IPS DF 6.9 (cell line): ENCODE data around the gene SNAP25.

Experiments used
- DNase-seq: peaks from one replicate; pipeline ENCODE4 v3.0.0-alpha.2; 2013; ENCODE audit warnings: low read depth, low spot score
- H3K27ac ChIP-seq: one replicate; pipeline ENCODE4 v1.5.1; 2013; ENCODE audit warnings: low read length, control low read depth
- H3K27me3 ChIP-seq: 2 replicates; pipeline ENCODE4 v1.6.1; 2013; ENCODE audit warnings: mild to moderate bottlenecking, low read length; ENCODE audit not compliant: control insufficient read depth, insufficient read depth
- H3K36me3 ChIP-seq: 2 replicates; pipeline ENCODE4 v1.6.1; 2013; ENCODE audit warnings: low read length; ENCODE audit not compliant: control insufficient read depth, insufficient read depth
- H3K4me1 ChIP-seq: 2 replicates; pipeline ENCODE4 v1.6.1; 2013; ENCODE audit warnings: low read length; ENCODE audit not compliant: control insufficient read depth, insufficient read depth
- H3K4me3 ChIP-seq: 2 replicates; pipeline ENCODE4 v1.5.1; 2013; ENCODE audit warnings: mild to moderate bottlenecking, low read length
- H3K9me3 ChIP-seq: 2 replicates; pipeline ENCODE4 v1.6.1; 2013; ENCODE audit warnings: low read length, inconsistent platforms; ENCODE audit not compliant: control insufficient read depth, insufficient read depth
- WGBS: extraction: QIAGEN DNeasy Blood & Tissue Kit; methylation state at CpG from one replicate; pipeline ENCODE4 v1.1.7; 2013; ENCODE audit warnings: mixed read lengths, missing lambda C conversion rate; ENCODE audit not compliant: insufficient read length, insufficient coverage; 5-methylcytosine and 5-hydroxymethylcytosine counted together

The SNAP25 gene

DNA sequence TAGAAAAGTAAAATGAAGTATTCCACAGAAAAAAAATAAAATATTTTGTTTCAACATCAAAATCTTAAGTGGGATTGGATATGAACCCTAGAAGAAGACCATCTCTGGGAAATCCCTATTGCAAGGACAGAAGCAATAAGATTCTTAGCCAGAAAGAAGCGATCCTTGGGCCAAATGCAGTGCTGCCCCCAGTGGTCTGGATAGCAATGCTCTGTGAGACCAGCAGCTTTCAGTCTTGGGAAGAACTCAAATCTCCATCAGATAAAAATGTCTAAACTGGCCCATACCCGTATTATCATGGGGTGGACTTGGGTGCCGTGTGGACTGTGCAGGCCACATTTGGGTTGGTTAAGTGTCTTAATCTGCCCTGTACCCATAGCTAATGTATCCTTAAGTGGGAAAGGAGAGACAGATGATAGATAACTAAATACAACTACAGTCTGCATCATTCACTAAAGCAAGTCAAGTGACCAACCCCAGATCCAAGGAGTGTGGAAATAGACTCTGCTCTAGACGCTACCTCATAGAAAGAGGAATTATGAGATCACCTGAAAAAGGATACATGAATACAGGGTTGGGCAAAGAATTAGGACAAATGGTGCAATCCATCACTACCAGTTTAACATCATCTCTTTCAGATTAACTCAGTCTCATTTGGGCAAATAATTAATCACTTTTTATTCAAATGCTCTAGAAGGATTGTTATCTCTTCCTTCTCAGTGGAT lies 38.9 kb upstream of the SNAP25 start:
- no peaks in the 10 kb centered on the region for H3K9me3 ChIP-seq
- no peak overlapping the region for H3K4me3 ChIP-seq
- no CpG with 5 or more reads among the region's 4 CpGs for WGBS
- no peak for DNase-seq
- no peaks in the 10 kb centered on the region for H3K27me3 ChIP-seq
- no peak overlapping the region for H3K27ac ChIP-seq
- no peaks in the 10 kb centered on the region for H3K36me3 ChIP-seq
- H3K4me1 ChIP-seq: no peaks in the 10 kb centered on the region

DNA sequence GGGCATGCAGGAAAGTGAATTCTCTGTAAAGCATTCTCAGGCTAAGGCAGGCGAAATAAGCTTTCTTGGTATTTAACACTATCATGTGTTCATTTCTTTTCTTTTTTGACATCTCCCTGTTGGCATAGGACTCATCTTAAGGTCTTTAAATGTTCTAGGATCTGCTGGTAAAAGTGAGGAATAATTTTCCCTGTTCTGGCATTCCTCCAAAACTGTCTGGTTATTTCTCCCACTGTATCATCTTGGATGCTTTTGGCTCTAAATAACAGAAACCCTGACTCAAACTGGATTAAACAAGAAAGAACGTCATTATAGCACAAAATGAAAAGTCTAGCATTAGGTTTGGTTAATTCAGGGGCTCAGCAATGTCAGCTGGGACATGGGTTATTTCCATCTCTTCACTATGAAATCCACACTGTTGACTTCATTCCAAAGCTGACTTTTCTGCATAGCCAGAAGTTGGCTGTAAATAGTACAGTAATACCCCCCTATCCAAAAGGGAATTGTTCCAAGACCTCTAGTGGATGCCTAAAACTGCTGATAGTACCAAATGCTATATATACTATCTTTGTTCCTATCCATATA lies 37.9 kb upstream of the SNAP25 start:
- H3K36me3 ChIP-seq: no peaks in the 10 kb centered on the region
- no peaks in the 10 kb centered on the region for H3K4me1 ChIP-seq
- no peaks in the 10 kb centered on the region for H3K27me3 ChIP-seq
- H3K4me3 ChIP-seq: no peak overlapping the region
- no CpG with 5 or more reads among the region's 2 CpGs for WGBS
- no peaks in the 10 kb centered on the region for H3K9me3 ChIP-seq
- H3K27ac ChIP-seq: no peak overlapping the region
- DNase-seq: no peak

DNA sequence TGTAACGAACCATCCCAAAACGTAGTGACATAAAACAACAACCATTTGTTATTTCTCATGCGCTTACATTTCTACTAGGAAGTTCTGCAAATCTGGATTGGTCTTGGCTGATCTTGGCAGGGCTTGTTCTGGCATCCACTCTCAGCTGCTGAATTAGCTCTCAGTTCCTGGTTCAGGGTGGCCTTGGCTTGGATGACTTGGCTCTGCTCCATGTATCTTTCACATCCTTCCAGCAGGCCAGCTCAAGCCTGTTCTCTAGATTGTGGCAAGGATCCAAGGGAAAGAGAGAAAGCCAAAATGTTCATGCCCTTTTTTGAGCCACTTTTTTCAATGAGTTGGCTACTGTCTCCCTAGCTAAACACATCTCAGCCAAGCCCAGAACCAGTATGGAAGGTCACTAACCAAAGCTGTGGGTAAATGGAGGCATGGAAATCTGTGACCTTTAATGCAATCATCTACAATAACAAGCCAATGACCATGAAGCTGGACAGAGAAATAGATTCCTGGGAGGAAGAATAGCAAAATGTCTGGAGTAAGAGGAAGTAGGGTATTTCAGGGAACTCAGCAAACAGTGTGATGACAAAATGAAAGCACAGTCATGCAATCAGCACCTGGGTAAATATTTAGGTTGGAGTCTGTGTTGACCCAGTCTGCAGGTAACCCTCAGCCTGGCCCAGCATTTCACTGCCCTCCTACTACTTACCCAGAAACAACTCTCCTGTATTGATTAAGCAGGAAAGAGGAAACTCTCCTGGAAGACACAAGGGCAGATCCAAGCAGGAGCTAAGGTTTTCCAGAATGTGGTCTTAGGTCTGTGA lies 32.7 kb upstream of the SNAP25 start:
- no peaks in the 10 kb centered on the region for H3K9me3 ChIP-seq
- H3K27me3 ChIP-seq: no peaks in the 10 kb centered on the region
- WGBS: no CpG with 5 or more reads among the region's 3 CpGs
- H3K27ac ChIP-seq: no peak overlapping the region
- H3K4me1 ChIP-seq: no peaks in the 10 kb centered on the region
- no peak overlapping the region for H3K4me3 ChIP-seq
- H3K36me3 ChIP-seq: no peaks in the 10 kb centered on the region
- DNase-seq: no peak

DNA sequence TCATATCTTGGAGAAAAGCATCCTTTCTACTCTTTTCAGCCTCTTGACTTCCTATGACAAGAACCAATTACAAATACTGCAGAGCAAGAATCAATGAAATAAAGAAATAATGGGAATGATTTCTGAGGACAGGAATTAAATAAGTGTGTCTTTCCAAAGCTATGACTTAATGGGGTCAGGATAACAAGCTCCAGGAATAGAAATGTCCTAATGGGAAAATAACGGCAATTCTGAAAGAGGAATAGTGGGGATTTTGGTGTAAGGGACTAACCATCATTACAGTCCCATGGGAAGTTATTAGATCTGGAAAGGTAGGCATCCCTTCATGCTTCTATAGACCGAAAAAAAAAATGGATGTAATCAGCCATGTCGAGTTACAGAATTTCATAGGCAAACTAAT lies 28.2 kb upstream of the SNAP25 start:
- no peaks in the 10 kb centered on the region for H3K9me3 ChIP-seq
- no peaks in the 10 kb centered on the region for H3K27me3 ChIP-seq
- H3K27ac ChIP-seq: no peak overlapping the region
- WGBS: no CpG with 5 or more reads among the region's 3 CpGs
- H3K4me1 ChIP-seq: no peaks in the 10 kb centered on the region
- H3K36me3 ChIP-seq: no peaks in the 10 kb centered on the region
- DNase-seq: no peak
- H3K4me3 ChIP-seq: no peak overlapping the region

DNA sequence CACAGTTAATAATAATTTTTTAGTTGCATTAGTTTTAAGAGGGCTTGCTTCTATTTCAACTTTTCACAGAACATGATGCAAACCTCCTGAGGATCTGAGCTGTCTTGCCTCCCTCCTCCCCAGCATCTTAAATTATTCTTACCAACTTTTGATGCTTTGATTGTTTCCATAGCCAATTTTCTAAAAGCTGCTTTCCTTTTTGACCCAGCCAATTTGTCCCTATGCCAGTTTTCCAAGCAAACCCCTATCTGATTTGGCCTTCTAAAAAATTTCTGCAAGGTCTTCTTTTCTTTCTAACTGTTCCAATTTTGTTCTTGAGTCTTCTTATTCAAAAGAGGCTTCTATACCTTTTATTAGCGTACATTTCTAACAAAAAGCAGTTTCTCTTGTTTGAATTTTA lies 26.5 kb upstream of the SNAP25 start:
- H3K4me3 ChIP-seq: no peak overlapping the region
- DNase-seq: no peak
- H3K9me3 ChIP-seq: no peaks in the 10 kb centered on the region
- H3K27me3 ChIP-seq: no peaks in the 10 kb centered on the region
- no peak overlapping the region for H3K27ac ChIP-seq
- no peaks in the 10 kb centered on the region for H3K4me1 ChIP-seq
- no peaks in the 10 kb centered on the region for H3K36me3 ChIP-seq
- no CpG with 5 or more reads among the region's 1 CpG for WGBS

DNA sequence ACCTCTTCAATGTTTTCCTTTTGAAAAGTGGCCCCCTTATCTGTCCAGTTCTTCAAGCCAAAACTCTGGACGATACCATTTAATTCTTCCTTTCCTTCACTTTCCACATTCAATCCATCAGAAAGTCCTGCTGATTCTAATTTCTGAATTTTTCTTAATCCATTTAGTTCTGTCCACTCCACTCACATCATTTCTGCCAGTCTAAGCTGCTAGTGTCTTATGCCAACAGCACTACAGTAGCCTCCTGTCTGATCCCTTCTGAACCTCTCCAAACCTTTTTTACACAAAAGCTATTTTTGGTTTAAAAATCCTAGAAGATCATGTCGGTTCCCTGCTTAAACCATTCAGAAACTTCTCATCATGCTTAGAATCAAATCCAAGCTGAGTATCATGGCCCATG lies 24.5 kb upstream of the SNAP25 start:
- Histone ChIP-seq H3K9me3 (no peaks in the 10 kb centered on the region), H3K36me3 (no peaks in the 10 kb centered on the region), H3K27ac (no peak overlapping the region), H3K27me3 (no peaks in the 10 kb centered on the region; the same call in 1 of the 2 replicates), H3K4me1 (no peaks in the 10 kb centered on the region), H3K4me3 (no peak overlapping the region)
- no CpG with 5 or more reads among the region's 2 CpGs for WGBS
- no peak for DNase-seq

DNA sequence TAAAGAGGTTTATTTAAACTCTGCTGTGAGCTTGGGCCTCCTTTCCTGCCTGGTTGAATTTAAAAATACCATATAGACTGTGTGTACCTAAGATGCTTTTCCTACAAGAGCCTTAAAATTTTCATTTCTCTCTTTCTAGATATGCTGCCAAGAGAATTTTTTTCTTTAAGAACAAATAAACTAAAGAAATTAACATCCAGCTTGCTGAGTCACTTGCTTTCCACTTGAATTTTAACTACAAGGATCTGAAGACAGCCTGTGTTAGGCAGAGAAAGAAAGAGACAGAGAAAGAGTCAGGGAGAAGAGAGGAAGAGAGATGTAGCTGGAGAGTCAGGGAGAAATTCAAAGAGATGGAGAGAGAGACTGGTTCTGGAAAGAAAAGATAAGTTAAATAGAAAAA lies 18.3 kb upstream of the SNAP25 start:
- Histone ChIP-seq H3K27ac (no peak overlapping the region), H3K36me3 (no peaks in the 10 kb centered on the region), H3K27me3 (no peaks in the 10 kb centered on the region; the same call in 1 of the 2 replicates), H3K4me1 (no peaks in the 10 kb centered on the region), H3K4me3 (no peak overlapping the region), H3K9me3 (no peaks in the 10 kb centered on the region)
- no peak for DNase-seq

DNA sequence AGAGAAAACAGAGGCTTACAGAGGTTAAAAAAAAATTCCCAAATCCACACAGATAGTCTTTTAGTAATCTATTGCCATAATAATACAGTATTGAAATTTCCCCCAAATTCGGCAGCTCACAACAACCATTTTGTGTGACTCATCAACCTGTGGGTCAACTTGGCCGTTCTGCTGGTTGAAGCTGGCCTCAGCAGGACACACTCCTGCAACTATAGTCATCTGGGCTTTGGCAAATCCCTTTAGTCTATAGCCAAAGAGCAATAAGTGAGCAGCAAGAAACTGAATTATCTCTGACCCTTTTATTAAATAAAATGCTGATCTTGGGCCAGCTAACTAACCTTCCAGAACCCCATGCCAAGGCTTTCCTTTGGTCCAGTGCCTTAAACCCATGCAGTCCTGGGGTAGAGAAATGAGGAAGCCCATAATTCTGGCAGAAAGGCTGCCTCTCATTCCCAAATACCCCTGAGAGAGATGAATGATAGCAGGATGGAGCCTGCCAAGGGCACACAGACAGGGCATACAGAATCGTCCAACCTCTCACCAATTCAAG lies 17.2 kb upstream of the SNAP25 start:
- Histone ChIP-seq H3K4me1 (no peaks in the 10 kb centered on the region), H3K4me3 (no peak overlapping the region), H3K36me3 (no peaks in the 10 kb centered on the region), H3K27me3 (no peaks in the 10 kb centered on the region; the same call in 1 of the 2 replicates), H3K27ac (no peak overlapping the region), H3K9me3 (no peaks in the 10 kb centered on the region)
- no CpG with 5 or more reads among the region's 3 CpGs for WGBS
- no peak for DNase-seq

DNA sequence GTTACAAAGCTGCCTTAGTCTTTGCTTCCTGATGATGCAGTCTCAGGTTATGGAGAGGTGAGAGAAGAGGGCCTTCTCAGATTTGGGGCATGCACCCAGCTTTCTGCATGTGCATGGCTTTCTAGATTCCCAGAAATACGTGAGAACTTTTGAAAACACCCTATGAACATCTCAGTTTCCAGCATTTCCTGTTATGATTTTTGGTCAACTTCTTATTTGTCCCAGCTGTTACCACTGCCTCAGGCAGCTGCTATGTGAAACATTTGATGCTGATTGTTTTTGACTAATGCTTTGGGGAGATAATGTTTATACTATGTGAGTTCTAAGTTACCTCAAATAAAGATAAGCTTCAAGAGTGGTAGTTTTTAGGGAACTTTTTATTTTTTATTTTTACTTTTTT lies 9.5 kb upstream of the SNAP25 start:
- Histone ChIP-seq H3K4me3 (no peak overlapping the region), H3K4me1 (no peaks in the 10 kb centered on the region), H3K36me3 (no peaks in the 10 kb centered on the region), H3K27me3 (no peaks in the 10 kb centered on the region), H3K9me3 (no peaks in the 10 kb centered on the region), H3K27ac (no peak overlapping the region)
- DNase-seq: no peak
- no CpG with 5 or more reads among the region's 1 CpG for WGBS

DNA sequence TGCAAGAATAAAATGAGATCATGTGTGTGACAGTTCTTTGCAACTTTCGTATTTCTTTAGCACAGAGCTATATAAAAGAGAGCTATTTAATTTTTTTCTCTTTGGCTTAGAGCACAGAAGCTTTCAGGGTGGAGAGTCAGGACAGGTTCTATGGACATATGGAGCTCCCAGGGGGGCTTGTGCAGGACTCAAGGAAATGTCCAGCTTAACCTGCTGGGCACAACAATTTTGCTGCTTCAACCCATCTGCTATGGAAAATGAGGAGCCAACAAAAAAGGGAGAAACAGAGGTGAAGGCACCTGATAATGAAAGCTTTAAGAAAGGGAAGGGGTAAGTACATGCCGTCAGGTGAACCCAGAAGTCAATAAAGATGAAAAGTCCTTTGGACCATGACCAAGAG lies 5.1 kb upstream of the SNAP25 start:
- WGBS: no CpG with 5 or more reads among the region's 2 CpGs
- Histone ChIP-seq H3K36me3 (no peaks in the 10 kb centered on the region), H3K4me3 (no peak overlapping the region), H3K27ac (no peak overlapping the region), H3K27me3 (0 out of 2 replicates have a peak, but pooled peaks cover 2% of the 10 kb centered on the region), H3K9me3 (no peaks in the 10 kb centered on the region), H3K4me1 (peaks cover 2% of the 10 kb centered on the region; the same call in 1 of the 2 replicates)
- no peak for DNase-seq
